CD4-positive, alpha-beta memory T cell (primary cell): ENCODE measurements around the gene VSIG2. TPM values are rescaled to one million over a fixed set of nuclear protein-coding genes. Genes with fewer than 3 reads are reported as not detected.

Source experiments
- CTCF ChIA-PET: fragments of 350-600 bp; sonication (Branson Sonifier 250); formaldehyde crosslinking; loops from one replicate; lab custom pipeline; 2021; ENCODE audit warnings: inconsistent platforms; ENCODE audit not compliant: partially characterized antibody; lab: Charles Lee
- POLR2A ChIA-PET: fragments of 350-600 bp; sonication (Branson Sonifier 250); formaldehyde crosslinking; loops from one replicate; lab custom pipeline; 2021; ENCODE audit not compliant: partially characterized antibody; lab: Charles Lee
- DNase-seq, 5 donors: peaks; one replicate each; pipeline versions ENCODE4 v3.0.0 to v3.0.0-alpha.2; 2020 to 2022; ENCODE audit warnings: mixed read lengths in 1 of 5
- H3K27ac ChIP-seq: one replicate; pipeline ENCODE4 v1.7.0; 2013; ENCODE audit warnings: low read depth, low read length
- H3K27me3 ChIP-seq: 2 replicates; pipeline ENCODE4 v1.7.0; 2013; ENCODE audit warnings: mild to moderate bottlenecking, low read length, moderate library complexity; ENCODE audit not compliant: insufficient read depth
- H3K36me3 ChIP-seq: 2 replicates; pipeline ENCODE4 v1.7.0; 2013; ENCODE audit warnings: mild to moderate bottlenecking, low read length, moderate library complexity; ENCODE audit not compliant: insufficient read depth
- H3K4me1 ChIP-seq: 2 replicates; pipeline ENCODE4 v1.7.0; 2013; ENCODE audit warnings: mild to moderate bottlenecking, low read length, moderate library complexity; ENCODE audit not compliant: insufficient read depth
- H3K4me3 ChIP-seq, 2 donors: one replicate each; pipeline ENCODE4 v1.7.0; 2013; ENCODE audit warnings: low read length in 2 of 2, mild to moderate bottlenecking in 1 of 2
- H3K9me3 ChIP-seq, 2 donors: one replicate each; pipeline ENCODE4 v1.7.0; 2013; ENCODE audit warnings: low read length in 2 of 2, control low read depth in 1 of 2; ENCODE audit not compliant: control insufficient read depth in 1 of 2
- H3K27ac Mint-ChIP-seq, 7 donors: one replicate each; pipeline ENCODE4 v1.8.0; 2020 to 2021; ENCODE audit warnings: mixed read lengths in 7 of 7, mild to moderate bottlenecking in 6 of 7, inconsistent platforms in 3 of 7, moderate library complexity in 3 of 7
- H3K27me3 Mint-ChIP-seq, 2 donors: one replicate each; pipeline ENCODE4 v1.8.0; 2020 to 2021; ENCODE audit warnings: mixed read lengths in 2 of 2
- H3K36me3 Mint-ChIP-seq, 2 donors: one replicate each; pipeline ENCODE4 v1.8.0; 2020 to 2021; ENCODE audit warnings: mixed read lengths in 2 of 2, inconsistent platforms in 1 of 2, mild to moderate bottlenecking in 1 of 2
- H3K4me1 Mint-ChIP-seq, 4 donors: one replicate each; pipeline ENCODE4 v1.8.0; 2020 to 2021; ENCODE audit warnings: mixed read lengths in 4 of 4, mild to moderate bottlenecking in 1 of 4
- H3K4me3 Mint-ChIP-seq, 8 donors: one replicate each; pipeline ENCODE4 v1.8.0; 2020 to 2021; ENCODE audit warnings: mixed read lengths in 8 of 8, mild to moderate bottlenecking in 7 of 8, moderate library complexity in 6 of 8, inconsistent platforms in 3 of 8
- H3K9me3 Mint-ChIP-seq, 8 donors: one replicate each; pipeline ENCODE4 v1.8.0; 2020 to 2021; ENCODE audit warnings: mixed read lengths in 8 of 8, mild to moderate bottlenecking in 5 of 8, inconsistent platforms in 3 of 8, moderate library complexity in 1 of 8
- intact Hi-C: fragments of 100-400 bp; cut with micrococcal nuclease; formaldehyde crosslinking; loops from one replicate; pipeline ENCODE4 v1.15.1; 2023
- polyA plus RNA-seq, 2 donors: library from polyadenylated mRNA; unstranded; fragments of 300-500 nt; fragmentation: Illumina TruSeq; gene quantifications; one replicate each; pipeline ENCODE4 v1.2.3, GENCODE V29; 2021
- total RNA-seq, 2 experiments: library from RNA; stranded (reverse); gene quantifications; one replicate each; pipeline ENCODE4 v1.2.3, GENCODE V29; 2021

VSIG2 gene
- total and polyA plus RNA-seq, 4 experiments from 2014 or later = 0.39 to 0.87 (median 0.68) TPM

- H3K36me3 ChIP-seq = no peaks in the 10 kb centered on the region
- ChIA-PET CTCF (no interaction called here), POLR2A (no interaction called here)
- H3K4me1 ChIP-seq = no peaks in the 10 kb centered on the region
- DNase-seq = no peak
- H3K27ac ChIP-seq = no peak overlapping the region
- H3K27me3 Mint-ChIP-seq = peaks cover 9 to 10% of the 10 kb centered on the region in 2 donors
- no peak overlapping the region for H3K4me3 ChIP-seq
- H3K4me3 Mint-ChIP-seq = no peak overlapping the region
- peaks cover 0 to 23% (median 12%) of the 10 kb centered on the region in 4 donors for H3K4me1 Mint-ChIP-seq
- no peaks in the 10 kb centered on the region for H3K36me3 Mint-ChIP-seq
- no peaks in the 10 kb centered on the region for H3K27me3 ChIP-seq
- no peaks in the 10 kb centered on the region for H3K9me3 Mint-ChIP-seq
- H3K9me3 ChIP-seq = no peaks in the 10 kb centered on the region
- intact Hi-C loops = no loop called here
- no peak overlapping the region for H3K27ac Mint-ChIP-seq
Observed at GRCh38 chr11:124725719-124726105, 26.3 kb downstream of the VSIG2 start.

GRCh38 chr11:124724979-124725718 is 26.9 kb downstream of the VSIG2 start:
- POLR2A ChIA-PET = no interaction called here
- peaks cover 9 to 10% of the 10 kb centered on the region in 2 donors for H3K27me3 Mint-ChIP-seq
- no peak overlapping the region for H3K27ac Mint-ChIP-seq
- Histone ChIP-seq H3K27me3 (no peaks in the 10 kb centered on the region), H3K4me1 (no peaks in the 10 kb centered on the region), H3K4me3 (no peak overlapping the region), H3K27ac (no peak overlapping the region), H3K9me3 (no peaks in the 10 kb centered on the region), H3K36me3 (no peaks in the 10 kb centered on the region)
- no peaks in the 10 kb centered on the region for H3K36me3 Mint-ChIP-seq
- H3K4me1 Mint-ChIP-seq = peaks cover 0 to 23% (median 12%) of the 10 kb centered on the region in 4 donors
- intact Hi-C loops = no loop called here
- DNase-seq = no peak
- no peak overlapping the region for H3K4me3 Mint-ChIP-seq
- CTCF ChIA-PET = interaction anchor here (1.0 kb wide), 1 partner anchor 11 kb away, joined by 3 read pairs; no protein-coding TSS in a partner anchor
- H3K9me3 Mint-ChIP-seq = no peaks in the 10 kb centered on the region

GRCh38 chr11:124722176-124722575 is 29.9 kb downstream of the VSIG2 start:
- no peak overlapping the region for H3K27ac ChIP-seq
- intact Hi-C loops = no loop called here
- H3K27me3 Mint-ChIP-seq = peaks cover 20% of the 10 kb centered on the region in 2 donors
- H3K4me3 Mint-ChIP-seq = no peak overlapping the region
- peaks cover 0 to 1% (median 0%) of the 10 kb centered on the region in 8 donors for H3K9me3 Mint-ChIP-seq
- no peaks in the 10 kb centered on the region for H3K36me3 ChIP-seq
- POLR2A ChIA-PET = no interaction called here
- peaks cover 14 to 31% (median 22%) of the 10 kb centered on the region in 4 donors for H3K4me1 Mint-ChIP-seq
- CTCF ChIA-PET = no interaction called here
- H3K27ac Mint-ChIP-seq = no peak overlapping the region
- no peaks in the 10 kb centered on the region for H3K27me3 ChIP-seq
- peaks cover 13% of the 10 kb centered on the region for H3K4me1 ChIP-seq
- H3K4me3 ChIP-seq = no peak overlapping the region
- no peak for DNase-seq
- no peaks in the 10 kb centered on the region for H3K36me3 Mint-ChIP-seq
- no peaks in the 10 kb centered on the region for H3K9me3 ChIP-seq

- Mint-ChIP-seq H3K4me3 (no peak overlapping the region), H3K27ac (peak overlapping the region in 1 of 7 donors; percentile 32), H3K27me3 (peaks cover 23% of the 10 kb centered on the region in 2 donors), H3K9me3 (peaks cover 0 to 1% (median 0%) of the 10 kb centered on the region in 8 donors), H3K4me1 (peaks cover 14 to 20% (median 19%) of the 10 kb centered on the region in 4 donors), H3K36me3 (no peaks in the 10 kb centered on the region)
- no peak overlapping the region for H3K27ac ChIP-seq
- peaks cover 13% of the 10 kb centered on the region for H3K4me1 ChIP-seq
- POLR2A ChIA-PET = no interaction called here
- H3K9me3 ChIP-seq = no peaks in the 10 kb centered on the region
- CTCF ChIA-PET = no interaction called here
- no peaks in the 10 kb centered on the region for H3K36me3 ChIP-seq
- no peak overlapping the region for H3K4me3 ChIP-seq
- intact Hi-C loops = loop anchor here (2.0 kb wide), 1 partner anchor 27 kb away; no protein-coding TSS in a partner anchor
- H3K27me3 ChIP-seq = peaks cover 7% of the 10 kb centered on the region
- no peak for DNase-seq
Observed at GRCh38 chr11:124719534-124719933, 32.5 kb downstream of the VSIG2 start.

GRCh38 chr11:124718801-124719200 is 33.3 kb downstream of the VSIG2 start:
- Mint-ChIP-seq H3K9me3 (peaks cover 0 to 1% (median 0%) of the 10 kb centered on the region in 8 donors), H3K4me3 (peak overlapping the region in 3 of 8 donors; percentile 4 to 78 (median 28)), H3K27me3 (peaks cover 23 to 26% of the 10 kb centered on the region in 2 donors), H3K4me1 (peaks cover 14 to 20% (median 18%) of the 10 kb centered on the region in 4 donors), H3K27ac (no peak overlapping the region), H3K36me3 (peaks cover 0 to 7% of the 10 kb centered on the region in 2 donors)
- Histone ChIP-seq H3K4me1 (peaks cover 13% of the 10 kb centered on the region), H3K27ac (no peak overlapping the region), H3K4me3 (no peak overlapping the region), H3K9me3 (no peaks in the 10 kb centered on the region), H3K27me3 (peaks cover 7% of the 10 kb centered on the region), H3K36me3 (no peaks in the 10 kb centered on the region)
- ChIA-PET POLR2A (no interaction called here), CTCF (no interaction called here)
- no peak for DNase-seq
- intact Hi-C loops = loop anchor here (2.0 kb wide), 1 partner anchor 28 kb away; no protein-coding TSS in a partner anchor

- peaks cover 0 to 1% (median 0%) of the 10 kb centered on the region in 8 donors for H3K9me3 Mint-ChIP-seq
- Histone ChIP-seq H3K36me3 (no peaks in the 10 kb centered on the region), H3K27me3 (peaks cover 7% of the 10 kb centered on the region), H3K4me3 (peak overlapping the region in 1 of 2 donors; percentile 20), H3K27ac (no peak overlapping the region), H3K9me3 (no peaks in the 10 kb centered on the region), H3K4me1 (peaks cover 13% of the 10 kb centered on the region)
- POLR2A ChIA-PET = no interaction called here
- H3K27ac Mint-ChIP-seq = peak overlapping the region in 2 of 7 donors; percentile 33 to 43
- peaks cover 23 to 31% of the 10 kb centered on the region in 2 donors for H3K27me3 Mint-ChIP-seq
- intact Hi-C loops = loop anchor here (2.0 kb wide), 1 partner anchor 29 kb away; no protein-coding TSS in a partner anchor
- DNase-seq = peak; percentile 17 to 47 (median 26)
- H3K4me1 Mint-ChIP-seq = peaks cover 14 to 20% (median 18%) of the 10 kb centered on the region in 4 donors
- CTCF ChIA-PET = interaction anchor here (0.6 kb wide), 1 partner anchor 100 kb away, joined by 3 read pairs; no protein-coding TSS in a partner anchor
- peak overlapping the region; percentile 49 to 90 (median 78) for H3K4me3 Mint-ChIP-seq
- H3K36me3 Mint-ChIP-seq = peaks cover 0 to 7% of the 10 kb centered on the region in 2 donors
Observed at GRCh38 chr11:124717786-124718651, 34.0 kb downstream of the VSIG2 start.
